Body of pancreas (tissue), 4 donors: Measurements from ENCODE around the gene AMBRA1. TPM values are rescaled to one million over a fixed set of nuclear protein-coding genes. Genes with fewer than 3 reads are reported as not detected.
A peak's percentile ranks its signal among the peaks of the same experiment; 100 is the strongest.

Experiments used
- ATAC-seq: fragments of 150-250 bp; one replicate; pipeline ENCODE4 v1.9.1; 2016
- DNase-seq, 4 donors: peaks; one replicate each; pipeline ENCODE4 v3.0.0-alpha.2; 2019
- H3K27ac ChIP-seq, 4 donors: fragments of 200-600 bp; sonication (generic); 1 replicate in 3 of 4; 2 replicates in 1 of 4; pipeline versions ENCODE4 v1.5.1 to v1.6.1; 2016 to 2019; ENCODE audit warnings: mild to moderate bottlenecking in 1 of 4, mixed read lengths in 1 of 4, moderate library complexity in 1 of 4
- H3K27me3 ChIP-seq, 2 donors: fragments of 200-600 bp; sonication (generic); one replicate each; pipeline ENCODE4 v1.6.0; 2016; ENCODE audit warnings: mild to moderate bottlenecking in 1 of 2
- H3K36me3 ChIP-seq, 2 donors: fragments of 200-600 bp; sonication (generic); replicated peaks in 1 of 2; 2 replicates each; pipeline ENCODE4 v1.5.1; 2016; ENCODE audit warnings: low read depth in 2 of 2; ENCODE audit not compliant: insufficient read depth in 1 of 2
- H3K4me1 ChIP-seq: fragments of 200-600 bp; sonication (generic); one replicate; pipeline ENCODE4 v1.6.0; 2016
- H3K4me3 ChIP-seq, 2 donors: fragments of 200-600 bp; sonication (generic); 1 replicate in 1 of 2; 2 replicates in 1 of 2; pipeline ENCODE4 v1.5.1; 2016 to 2019
- H3K9me3 ChIP-seq, 3 donors: fragments of 200-600 bp; sonication (generic); 1 replicate in 2 of 3; 2 replicates in 1 of 3; pipeline ENCODE4 v1.5.1; 2016
- CTCF ChIP-seq, 7 experiments: fragments of 450-650 bp in 4 of 7; fragments of 200-600 bp in 3 of 7; sonication (generic) in 3 of 7; IDR thresholded peaks; one replicate each; pipeline ENCODE4 v1.5.1; 2016 to 2019; ENCODE audit warnings: antibody characterized with exemption in 7 of 7
- POLR2A ChIP-seq, 3 donors: fragments of 450-650 bp; IDR thresholded peaks; one replicate each; pipeline ENCODE4 v1.6.1; 2016; ENCODE audit warnings: antibody characterized with exemption in 3 of 3, mild to moderate bottlenecking in 2 of 3
- WGBS, 2 donors: methylation state at CpG; one replicate each; pipeline ENCODE4 v1.1.5; 2017; 5-methylcytosine and 5-hydroxymethylcytosine counted together
- intact Hi-C: fragments of 100-400 bp; cut with DNase I; formaldehyde crosslinking; loops from one replicate; pipeline ENCODE4 v1.15.1; 2023
- total RNA-seq, 2 donors: library from RNA; depleted of rRNA; stranded (reverse); fragments of >200 nt; gene quantifications; one replicate each; pipeline ENCODE4 v1.1.0, GENCODE V29; 2016

The AMBRA1 gene
- total RNA-seq, 2 donors from 2014 or later = 17.6 to 43.2 TPM

- H3K4me3 ChIP-seq = no peak overlapping the region
- intact Hi-C loops = no loop called here
- H3K4me1 ChIP-seq = no peaks in the 10 kb centered on the region
- WGBS, 2 donors = 92 to 94% methylated on average over 1 of the region's 1 CpG
- no peaks in the 10 kb centered on the region for H3K36me3 ChIP-seq
- no peaks in the 10 kb centered on the region for H3K27me3 ChIP-seq
- no peaks in the 10 kb centered on the region for H3K9me3 ChIP-seq
- TF ChIP-seq POLR2A (IDR thresholded peaks at IDR 0.05) (no peak), CTCF (IDR thresholded peaks at IDR 0.05) (no peak)
- no peak for DNase-seq
- no peak overlapping the region for H3K27ac ChIP-seq
- no peak for ATAC-seq
Measured at GRCh38 chr11:46498179-46498578, 95.6 kb downstream of the AMBRA1 start.

DNA sequence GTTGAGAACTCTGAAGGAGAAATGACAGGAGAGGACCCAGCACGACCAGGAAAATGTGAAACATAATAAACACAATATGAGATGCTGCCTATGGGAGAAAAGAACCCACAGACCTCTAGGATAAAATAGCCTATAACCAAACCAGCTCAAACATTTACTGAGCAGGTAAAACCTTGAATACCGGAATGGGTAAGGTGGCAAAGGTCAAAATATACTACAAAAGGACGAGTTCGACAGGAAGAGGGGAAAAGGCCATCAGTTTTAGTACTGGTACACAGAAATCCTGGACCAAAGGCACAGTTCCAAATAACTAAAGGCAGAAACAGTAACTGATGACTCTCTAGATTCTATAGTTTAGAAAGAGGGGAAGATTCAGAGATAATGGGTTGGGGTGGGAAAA is 96.3 kb downstream of the AMBRA1 start:
- Histone ChIP-seq H3K4me1 (no peaks in the 10 kb centered on the region), H3K9me3 (no peaks in the 10 kb centered on the region), H3K27ac (no peak overlapping the region), H3K4me3 (no peak overlapping the region), H3K36me3 (peaks cover 0 to 2% of the 10 kb centered on the region in 2 donors), H3K27me3 (no peaks in the 10 kb centered on the region)
- ATAC-seq (no peak), DNase-seq (no peak)
- TF ChIP-seq CTCF (IDR thresholded peaks at IDR 0.05) (no peak), POLR2A (IDR thresholded peaks at IDR 0.05) (no peak)
- 70 to 81% methylated on average over 4 of the region's 4 CpGs for WGBS, 2 donors
- intact Hi-C loops = no loop called here

- no peak overlapping the region for H3K27ac ChIP-seq
- TF ChIP-seq POLR2A (IDR thresholded peaks at IDR 0.05) (no peak), CTCF (IDR thresholded peaks at IDR 0.05) (no peak)
- H3K9me3 ChIP-seq = no peaks in the 10 kb centered on the region
- ATAC-seq = no peak
- no peaks in the 10 kb centered on the region for H3K4me1 ChIP-seq
- intact Hi-C loops = no loop called here
- peaks cover 0 to 2% of the 10 kb centered on the region in 2 donors for H3K36me3 ChIP-seq
- no peak overlapping the region for H3K4me3 ChIP-seq
- DNase-seq = no peak
- no peaks in the 10 kb centered on the region for H3K27me3 ChIP-seq
- 92 to 93% methylated on average over 9 of the region's 9 CpGs for WGBS, 2 donors
Measured at GRCh38 chr11:46493791-46494190, 100.0 kb downstream of the AMBRA1 start.

DNA sequence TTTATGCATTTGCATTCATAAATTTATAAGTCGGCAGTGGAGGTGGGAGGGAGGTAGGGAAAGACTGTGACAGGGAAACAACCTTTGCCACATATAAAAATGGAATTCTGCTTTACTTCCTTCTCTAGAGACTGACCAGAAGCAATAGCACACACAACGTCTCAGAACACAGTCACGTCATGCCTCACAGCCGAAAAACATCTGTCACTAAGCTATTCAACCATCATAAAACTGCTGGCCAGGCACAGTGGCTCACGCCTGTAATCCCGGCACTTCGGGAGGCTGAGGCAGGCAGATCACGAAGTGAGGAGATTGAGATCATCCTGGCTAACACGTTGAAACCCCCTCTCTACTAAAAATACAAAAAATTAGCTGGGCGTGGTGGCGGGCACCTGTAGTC is 101.3 kb downstream of the AMBRA1 start:
- intact Hi-C loops = no loop called here
- Histone ChIP-seq H3K4me3 (no peak overlapping the region), H3K36me3 (peaks cover 0 to 2% of the 10 kb centered on the region in 2 donors), H3K9me3 (no peaks in the 10 kb centered on the region), H3K27ac (no peak overlapping the region), H3K4me1 (no peaks in the 10 kb centered on the region), H3K27me3 (no peaks in the 10 kb centered on the region)
- ATAC-seq (no peak), DNase-seq (peak in 1 of 4 donors; percentile 3)
- no peak for TF ChIP-seq CTCF (IDR thresholded peaks at IDR 0.05)
- no peak for TF ChIP-seq POLR2A (IDR thresholded peaks at IDR 0.05)
- 70 to 77% methylated on average over 11 of the region's 11 CpGs for WGBS, 2 donors

DNA sequence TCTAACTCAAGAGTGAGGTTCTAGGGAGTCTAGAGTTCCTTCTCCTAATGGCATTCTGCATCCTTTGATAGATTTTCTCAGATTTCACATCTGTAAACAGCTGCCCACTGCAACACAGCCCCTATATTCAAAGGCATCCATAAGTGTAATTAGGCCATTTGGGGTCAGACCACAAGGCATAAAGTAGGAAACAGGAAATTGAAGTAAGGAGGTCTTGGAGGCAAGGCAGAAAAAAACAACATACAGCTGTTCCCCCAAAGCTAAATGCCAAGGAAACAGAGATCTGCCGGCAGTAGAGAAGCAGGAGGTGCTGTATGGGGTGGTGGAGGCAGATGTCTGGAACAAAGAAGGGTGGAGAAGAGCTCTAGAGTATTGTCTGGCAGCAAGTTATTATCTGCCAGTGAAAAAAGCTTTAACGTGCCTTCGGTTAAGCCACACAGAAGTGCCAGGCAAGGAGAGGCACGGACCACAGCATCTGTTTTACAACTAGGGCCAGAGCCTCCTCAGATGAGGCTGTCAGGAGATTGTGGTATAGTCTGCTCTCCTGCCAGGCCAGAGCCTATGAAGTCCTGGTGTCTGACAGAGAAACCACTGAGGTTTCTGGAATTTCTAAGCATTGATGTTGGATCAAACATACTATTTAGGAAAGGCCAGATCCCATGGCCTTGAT is 102.0 kb downstream of the AMBRA1 start:
- intact Hi-C loops = no loop called here
- WGBS, 2 donors = 63 to 70% methylated on average over 4 of the region's 4 CpGs
- Histone ChIP-seq H3K36me3 (peaks cover 0 to 2% of the 10 kb centered on the region in 2 donors), H3K27ac (no peak overlapping the region), H3K9me3 (no peaks in the 10 kb centered on the region), H3K4me1 (no peaks in the 10 kb centered on the region), H3K4me3 (no peak overlapping the region), H3K27me3 (no peaks in the 10 kb centered on the region)
- no peak for TF ChIP-seq CTCF (IDR thresholded peaks at IDR 0.05)
- no peak for TF ChIP-seq POLR2A (IDR thresholded peaks at IDR 0.05)
- DNase-seq = no peak
- no peak for ATAC-seq
